Esophagus muscularis mucosa (tissue), 4 donors: ENCODE measurements around the gene AMT. TPM values are rescaled to one million over a fixed set of nuclear protein-coding genes. Genes with fewer than 3 reads are reported as not detected.
"Not testable (repeated sequence)": the region's sequence is repeated elsewhere in the genome, so short reads cannot be mapped to it uniquely, and the experiment has no call there.

Experiments used
- DNase-seq: peaks from one replicate; pipeline ENCODE4 v3.0.0-alpha.2; 2017; ENCODE audit errors: extremely low spot score
- H3K27ac ChIP-seq, 4 donors: fragments of 200-600 bp; sonication (generic); replicated peaks in 1 of 4; 1 replicate in 3 of 4; 2 replicates in 1 of 4; pipeline ENCODE4 v1.5.1; 2016 to 2019; ENCODE audit warnings: mild to moderate bottlenecking in 1 of 4
- H3K27me3 ChIP-seq, 4 donors: fragments of 200-600 bp; sonication (generic); one replicate each; pipeline versions ENCODE4 v1.5.1 to v1.6.0; 2016 to 2019
- H3K36me3 ChIP-seq, 4 donors: fragments of 200-600 bp; sonication (generic); one replicate each; pipeline ENCODE4 v1.5.1; 2016 to 2019
- H3K4me1 ChIP-seq, 4 donors: fragments of 200-600 bp; sonication (generic); one replicate each; pipeline ENCODE4 v1.5.1; 2016 to 2019
- H3K4me3 ChIP-seq, 4 donors: fragments of 200-600 bp; sonication (generic); 1 replicate in 2 of 4; 2 replicates in 2 of 4; pipeline ENCODE4 v1.5.1; 2016 to 2019; ENCODE audit warnings: mild to moderate bottlenecking in 4 of 4, moderate library complexity in 1 of 4
- H3K9me3 ChIP-seq, 4 donors: fragments of 200-600 bp; sonication (generic); 1 replicate in 3 of 4; 2 replicates in 1 of 4; pipeline ENCODE4 v1.5.1; 2016 to 2019
- EP300 ChIP-seq: sonication (generic); formaldehyde crosslinking; IDR thresholded peaks from one replicate; pipeline ENCODE4 v1.6.1; 2017; ENCODE audit warnings: antibody characterized with exemption
- POLR2A ChIP-seq: fragments of 450-650 bp; IDR thresholded peaks from one replicate; pipeline ENCODE4 v1.6.1; 2017; ENCODE audit warnings: antibody characterized with exemption, moderate library complexity, mild to moderate bottlenecking, low read depth
- POLR2AphosphoS5 ChIP-seq, 2 donors: sonication (generic); formaldehyde crosslinking; IDR thresholded peaks; one replicate each; pipeline ENCODE4 v1.6.1; 2017; ENCODE audit warnings: antibody characterized with exemption in 2 of 2
- WGBS: methylation state at CpG from one replicate; pipeline ENCODE4 v1.1.5; 2018; 5-methylcytosine and 5-hydroxymethylcytosine counted together
- intact Hi-C: fragments of 100-400 bp; cut with DNase I; formaldehyde crosslinking; loops from one replicate; pipeline ENCODE4 v1.15.1; 2023
- total RNA-seq, 4 donors: library from RNA; depleted of rRNA; stranded (reverse); fragments of >200 nt; gene quantifications; one replicate each; pipeline versions ENCODE4 v1.1.0 to v1.2.1, GENCODE V29; 2016
- TF ChIP-seq, protein P1 (sequence below), 3 experiments: fragments of 200-600 bp in 2 of 3; fragments of 450-650 bp in 1 of 3; sonication (generic) in 2 of 3; IDR thresholded peaks; one replicate each; pipeline ENCODE4 v1.5.1; 2017 to 2019; ENCODE audit warnings: antibody characterized with exemption in 3 of 3, mild to moderate bottlenecking in 2 of 3, moderate library complexity in 1 of 3

AMT gene
- total RNA-seq, 4 donors from 2014 or later, result 1.7 to 5.8 (median 3.8) TPM

DNA sequence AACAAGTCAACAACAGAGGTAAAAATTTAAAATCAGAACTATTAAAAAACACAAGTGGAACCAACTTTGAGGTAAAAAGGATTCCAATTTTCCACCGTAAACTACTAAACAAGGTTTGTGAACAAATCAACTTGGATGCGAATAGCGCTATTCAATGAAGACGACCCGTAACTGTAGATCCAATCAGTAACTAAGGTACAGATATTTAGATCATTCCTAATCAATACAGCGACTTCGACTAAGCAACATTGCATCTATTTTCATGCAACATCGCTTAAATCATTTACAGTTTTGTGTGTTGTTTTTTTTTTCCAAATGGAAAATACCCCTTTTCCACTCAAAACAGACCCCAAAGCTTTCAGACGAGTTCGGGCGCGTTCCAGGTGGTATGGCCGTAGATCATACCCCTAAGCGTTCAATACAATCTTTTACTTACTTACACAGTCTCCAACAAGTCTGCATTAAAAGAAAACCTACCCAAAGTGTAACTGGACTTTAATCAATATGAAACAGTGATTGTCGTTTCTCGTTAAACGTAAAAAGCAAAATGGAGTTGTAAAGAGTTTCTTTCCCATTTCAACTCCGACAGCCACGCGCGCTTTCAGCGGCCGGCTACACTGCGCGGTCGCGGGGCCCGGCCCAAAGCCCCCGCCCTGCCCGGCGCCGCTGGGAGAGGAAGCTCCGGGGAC is 11.3 kb downstream of the AMT start:
- intact Hi-C loops, result loop anchor here (1.0 to 5.0 kb wide), 2 partner anchors 54 to 71 kb away; partner anchors contain the start of genes GPX1 and USP4
- TF ChIP-seq, protein P1, sequence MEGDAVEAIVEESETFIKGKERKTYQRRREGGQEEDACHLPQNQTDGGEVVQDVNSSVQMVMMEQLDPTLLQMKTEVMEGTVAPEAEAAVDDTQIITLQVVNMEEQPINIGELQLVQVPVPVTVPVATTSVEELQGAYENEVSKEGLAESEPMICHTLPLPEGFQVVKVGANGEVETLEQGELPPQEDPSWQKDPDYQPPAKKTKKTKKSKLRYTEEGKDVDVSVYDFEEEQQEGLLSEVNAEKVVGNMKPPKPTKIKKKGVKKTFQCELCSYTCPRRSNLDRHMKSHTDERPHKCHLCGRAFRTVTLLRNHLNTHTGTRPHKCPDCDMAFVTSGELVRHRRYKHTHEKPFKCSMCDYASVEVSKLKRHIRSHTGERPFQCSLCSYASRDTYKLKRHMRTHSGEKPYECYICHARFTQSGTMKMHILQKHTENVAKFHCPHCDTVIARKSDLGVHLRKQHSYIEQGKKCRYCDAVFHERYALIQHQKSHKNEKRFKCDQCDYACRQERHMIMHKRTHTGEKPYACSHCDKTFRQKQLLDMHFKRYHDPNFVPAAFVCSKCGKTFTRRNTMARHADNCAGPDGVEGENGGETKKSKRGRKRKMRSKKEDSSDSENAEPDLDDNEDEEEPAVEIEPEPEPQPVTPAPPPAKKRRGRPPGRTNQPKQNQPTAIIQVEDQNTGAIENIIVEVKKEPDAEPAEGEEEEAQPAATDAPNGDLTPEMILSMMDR (IDR thresholded peaks at IDR 0.05), result no peak
- TF ChIP-seq POLR2AphosphoS5 (IDR thresholded peaks at IDR 0.05), result no peak
- TF ChIP-seq POLR2A, result no peak
- TF ChIP-seq EP300, result no peak
- Histone ChIP-seq H3K4me3 (peak overlapping the region; percentile 74 to 98 (median 90)), H3K36me3 (peaks cover 2 to 21% (median 16%) of the 10 kb centered on the region in 4 donors), H3K9me3 (no peaks in the 10 kb centered on the region), H3K27me3 (no peaks in the 10 kb centered on the region), H3K27ac (peak overlapping the region; percentile 96 to 100 (median 98)), H3K4me1 (peaks cover 58 to 77% (median 74%) of the 10 kb centered on the region in 4 donors)
- DNase-seq, result no peak
- under 1% methylated on average over 32 of the region's 33 CpGs for WGBS

DNA sequence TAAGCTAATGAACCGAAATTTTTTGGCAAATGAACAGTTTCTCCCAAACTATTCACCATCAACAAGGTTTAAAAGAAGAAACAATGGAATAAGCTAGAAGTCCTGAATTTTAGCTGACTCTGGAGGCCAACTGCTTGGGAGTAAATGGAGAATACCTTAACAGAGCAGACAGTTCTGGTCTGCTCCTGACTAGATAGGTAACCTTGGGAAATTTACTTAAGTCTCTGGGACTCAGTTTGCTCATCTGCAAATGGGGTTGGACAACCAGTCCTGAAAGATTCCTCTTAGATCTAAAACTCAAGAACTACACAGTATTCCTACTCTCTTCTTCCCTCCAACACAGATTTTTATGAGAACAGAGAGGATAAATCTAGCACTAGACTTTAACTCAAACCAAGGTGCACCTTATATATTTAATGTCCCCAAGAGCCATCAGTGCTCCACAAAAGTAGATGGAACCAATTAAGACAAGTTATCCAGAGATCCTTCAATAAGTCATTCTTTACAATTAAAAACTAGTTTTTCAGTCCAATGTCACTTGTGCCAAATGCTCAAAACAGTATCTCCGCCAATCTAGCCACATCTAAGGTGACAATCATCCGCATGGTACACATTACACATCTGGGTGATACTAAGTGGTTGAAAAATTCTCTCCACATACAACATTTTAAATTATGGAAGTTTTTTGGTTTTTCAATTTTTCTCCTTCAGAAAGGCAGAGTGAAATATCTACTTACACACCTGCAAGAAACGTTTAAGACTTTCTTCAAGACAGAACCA is 12.0 kb downstream of the AMT start:
- WGBS, result 33% methylated on average over 4 of the region's 4 CpGs
- intact Hi-C loops, result loop anchor here (5.0 kb wide), 1 partner anchor 53 kb away; the partner anchor contains the start of gene GPX1

DNA sequence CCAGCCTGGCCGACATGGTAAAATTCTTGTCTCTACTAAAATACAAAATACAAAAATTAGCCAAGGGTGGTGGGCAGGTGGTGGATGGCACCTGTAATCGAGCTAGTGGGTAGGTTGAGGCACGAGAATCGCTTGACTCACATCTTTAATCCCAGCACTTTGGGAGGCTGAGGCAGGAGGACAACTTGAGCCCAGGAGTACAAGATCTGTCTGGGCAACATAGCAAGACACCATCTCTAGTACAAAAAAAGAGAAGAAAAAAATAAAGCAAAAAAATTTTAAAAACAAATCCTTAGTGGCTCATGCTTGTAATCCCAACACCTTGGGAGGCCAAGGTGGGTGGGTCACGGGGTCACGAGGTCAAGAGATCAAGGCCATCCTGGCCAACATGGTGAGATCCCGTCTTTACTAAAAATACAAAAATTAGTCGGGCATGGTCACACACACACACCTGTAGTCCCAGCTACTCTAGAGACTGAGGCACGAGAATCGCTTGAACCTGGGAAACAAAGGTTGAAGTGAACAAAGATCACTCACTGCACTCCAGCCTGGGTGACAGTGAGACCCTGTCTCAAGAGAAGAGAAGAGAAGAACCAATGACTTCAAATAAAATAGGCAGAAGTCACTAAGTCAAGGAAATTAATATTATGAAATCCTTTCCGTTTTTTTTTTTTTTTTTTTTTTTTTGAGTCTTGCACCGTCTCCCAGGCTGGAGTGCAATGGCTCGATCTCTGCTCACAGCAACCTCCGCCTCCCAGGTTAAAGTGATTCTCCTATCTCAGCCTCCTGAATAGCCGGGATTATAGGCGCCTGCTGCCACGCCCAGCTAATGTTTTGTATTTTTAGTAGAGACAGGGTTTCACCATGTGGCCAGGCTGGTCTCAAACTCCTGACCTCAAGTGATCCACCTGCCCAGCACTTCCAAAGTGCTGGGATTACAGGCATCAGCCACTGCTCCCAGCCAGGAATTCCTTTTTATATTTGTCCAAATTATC is 15.4 kb downstream of the AMT start:
- H3K27ac ChIP-seq, result peak overlapping the region; percentile 63 to 100 (median 98)
- H3K4me1 ChIP-seq, result peaks cover 46 to 86% (median 75%) of the 10 kb centered on the region in 4 donors

More for the DNA sequence above, 12.0 kb downstream of the AMT start:
- TF ChIP-seq, protein P1 (IDR thresholded peaks at IDR 0.05), result no peak
- TF ChIP-seq POLR2AphosphoS5 (IDR thresholded peaks at IDR 0.05) (no peak), EP300 (no peak), POLR2A (no peak)
- H3K4me1 ChIP-seq, result peaks cover 58 to 77% (median 74%) of the 10 kb centered on the region in 4 donors
- H3K36me3 ChIP-seq, result peaks cover 2 to 14% (median 8%) of the 10 kb centered on the region in 4 donors
- no peak for DNase-seq
- H3K4me3 ChIP-seq, result peak overlapping the region; percentile 74 to 98 (median 90)
- peak overlapping the region; percentile 96 to 100 (median 98) for H3K27ac ChIP-seq
- no peaks in the 10 kb centered on the region for H3K9me3 ChIP-seq
- H3K27me3 ChIP-seq, result no peaks in the 10 kb centered on the region

DNA sequence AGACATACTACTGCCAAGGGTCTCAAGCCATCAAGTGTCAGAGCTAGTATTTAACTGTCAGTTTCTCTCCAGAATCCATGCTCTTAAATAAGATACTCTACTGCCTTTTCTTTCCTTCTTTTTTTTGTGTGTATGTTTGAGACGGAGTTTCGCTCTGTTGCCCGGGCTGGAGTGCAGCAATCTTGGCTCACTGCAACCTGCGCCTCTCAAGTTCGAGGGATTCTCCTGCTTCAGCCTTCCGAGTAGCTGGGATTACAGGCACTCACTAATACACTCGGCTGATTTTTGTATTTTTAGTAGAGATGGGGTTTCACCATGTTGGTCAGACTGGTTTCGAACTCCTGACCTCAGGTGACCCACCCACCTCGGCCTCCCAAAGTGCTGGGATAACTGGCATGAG is 16.7 kb downstream of the AMT start:
- H3K4me3 ChIP-seq, result peak overlapping the region in 3 of 4 donors; percentile 3 to 27 (median 17)
- H3K9me3 ChIP-seq, intact Hi-C loops, H3K27me3 ChIP-seq, DNase-seq: not testable (repeated sequence)
- peak overlapping the region; percentile 63 to 100 (median 98) for H3K27ac ChIP-seq
- 18% methylated on average over 9 of the region's 9 CpGs for whole genome bisulfite sequencing
- H3K4me1 ChIP-seq, result peaks cover 57 to 96% (median 88%) of the 10 kb centered on the region in 4 donors
- peaks cover 0 to 10% (median 6%) of the 10 kb centered on the region in 4 donors for H3K36me3 ChIP-seq

More for the DNA sequence above, 15.4 kb downstream of the AMT start:
- intact Hi-C loops, result no loop called here
- no peak overlapping the region for H3K4me3 ChIP-seq
- no peaks in the 10 kb centered on the region for H3K27me3 ChIP-seq
- no peaks in the 10 kb centered on the region for H3K9me3 ChIP-seq
- no peak for DNase-seq
- TF ChIP-seq POLR2A (no peak), EP300 (no peak), POLR2AphosphoS5 (IDR thresholded peaks at IDR 0.05) (no peak)
- TF ChIP-seq, protein P1 (IDR thresholded peaks at IDR 0.05), result no peak
- WGBS, result 55% methylated on average over 17 of the region's 17 CpGs
- peaks cover 0 to 9% (median 3%) of the 10 kb centered on the region in 4 donors for H3K36me3 ChIP-seq
